Activated T-cell treated with anti-CD3 and anti-CD28 coated beads, Interleukin-2, amount 50 U/mL, for 48 hours (primary cell): ENCODE results near the gene GRAMD1B.
"Not testable (repeated sequence)": the region's sequence is repeated elsewhere in the genome, so short reads cannot be mapped to it uniquely, and the experiment has no call there.

Experiments
- DNase-seq, 2 experiments: peaks; one replicate each; pipeline ENCODE4 v3.0.0-alpha.2; 2020

GRAMD1B gene

GRCh38 chr11:123544631-123545375 is 114.7 kb downstream of the GRAMD1B start:
- DNase-seq: no peak

- DNase-seq: no peak
Observed at GRCh38 chr11:123545726-123546270, 115.7 kb downstream of the GRAMD1B start.

GRCh38 chr11:123546515-123546914 is 116.4 kb downstream of the GRAMD1B start:
- DNase-seq: no peak

- DNase-seq: no peak
Observed at GRCh38 chr11:123547180-123547579, 117.1 kb downstream of the GRAMD1B start.

- no peak for DNase-seq
Observed at GRCh38 chr11:123548774-123549173, 118.7 kb downstream of the GRAMD1B start.

GRCh38 chr11:123549926-123550917 is 120.2 kb downstream of the GRAMD1B start:
- DNase-seq: peak; percentile 24

- DNase-seq: no peak
Observed at GRCh38 chr11:123551079-123551478, 121.0 kb downstream of the GRAMD1B start.

GRCh38 chr11:123556633-123557032 is 126.6 kb downstream of the GRAMD1B start:
- DNase-seq: no peak

GRCh38 chr11:123558536-123559315 is 128.7 kb downstream of the GRAMD1B start:
- no peak for DNase-seq

- DNase-seq: no peak
Observed at GRCh38 chr11:123559523-123559955, 129.5 kb downstream of the GRAMD1B start.

- peak; percentile 42 to 46 for DNase-seq
Observed at GRCh38 chr11:123560006-123560405, 129.9 kb downstream of the GRAMD1B start.

- DNase-seq: no peak
Observed at GRCh38 chr11:123561431-123561800, 131.3 kb downstream of the GRAMD1B start.

GRCh38 chr11:123562158-123562557 is 132.1 kb downstream of the GRAMD1B start:
- DNase-seq: no peak

- DNase-seq: no peak
Observed at GRCh38 chr11:123562829-123563228, 132.8 kb downstream of the GRAMD1B start.

GRCh38 chr11:123564221-123564620 is 134.2 kb downstream of the GRAMD1B start:
- no peak for DNase-seq

GRCh38 chr11:123566852-123567251 is 136.8 kb downstream of the GRAMD1B start:
- DNase-seq: no peak

GRCh38 chr11:123567466-123567865 is 137.4 kb downstream of the GRAMD1B start:
- DNase-seq: no peak

- no peak for DNase-seq
Observed at GRCh38 chr11:123568367-123568870, 138.3 kb downstream of the GRAMD1B start.

GRCh38 chr11:123569393-123569792 is 139.3 kb downstream of the GRAMD1B start:
- DNase-seq: no peak

- no peak for DNase-seq
Observed at GRCh38 chr11:123570939-123571580, 141.0 kb downstream of the GRAMD1B start.

- DNase-seq: not testable (repeated sequence)
Observed at GRCh38 chr11:123572791-123573190, 142.7 kb downstream of the GRAMD1B start.

- no peak for DNase-seq
Observed at GRCh38 chr11:123573286-123573685, 143.2 kb downstream of the GRAMD1B start.
